D721Med (cell line): ENCODE data around the gene UBQLN2.
"Not testable (repeated sequence)": the region's sequence is repeated elsewhere in the genome, so short reads cannot be mapped to it uniquely, and the experiment has no call there.

Experiments used
- DNase-seq: peaks from one replicate; pipeline ENCODE4 v3.0.0; 2011; ENCODE audit warnings: low spot score; ENCODE audit not compliant: insufficient read length
- FAIRE-seq: peaks from 2 replicates; lab custom pipeline; 2011; peaks lifted over from hg19 to GRCh38; lab: Jason Lieb, UNC
- CTCF ChIP-seq: IDR thresholded peaks from 2 replicates; pipeline ENCODE4 v1.5.1; 2012; ENCODE audit warnings: mild to moderate bottlenecking, control low read depth; ENCODE audit not compliant: insufficient read depth; ENCODE audit errors: missing control alignments

Gene UBQLN2

GRCh38 chrX:56563231-56564161 lies at the start of gene UBQLN2:
Gene UBQLN2 (plus strand): TSS chrX:56563627. CDS start chrX:56563874, 247 bp downstream.
- FAIRE-seq (no peak), DNase-seq (no peak)
- TF ChIP-seq CTCF: no peak

- DNase-seq (no peak), FAIRE-seq (no peak)
- TF ChIP-seq CTCF: no peak
These were observed 43.8 kb upstream of the UBQLN2 start for GRCh38 chrX:56519642-56520041.

GRCh38 chrX:56529482-56530007 lies 33.9 kb upstream of the UBQLN2 start:
- not testable (repeated sequence) for DNase-seq, FAIRE-seq

GRCh38 chrX:56530011-56530410 lies 33.4 kb upstream of the UBQLN2 start:
- FAIRE-seq (no peak), DNase-seq (no peak)
- TF ChIP-seq CTCF: no peak

- no peak for TF ChIP-seq CTCF
- FAIRE-seq: no peak
- no peak for DNase-seq
These were observed 12.8 kb upstream of the UBQLN2 start for GRCh38 chrX:56550667-56551066.

- TF ChIP-seq CTCF: no peak
- DNase-seq: no peak
- FAIRE-seq: no peak
These were observed 8.6 kb upstream of the UBQLN2 start for GRCh38 chrX:56554870-56555269.

- FAIRE-seq: no peak
- DNase-seq: no peak
- TF ChIP-seq CTCF: no peak
These were observed 6.0 kb upstream of the UBQLN2 start for GRCh38 chrX:56557376-56557929.
